Fibroblast of lung (primary cell): ENCODE data around the gene YES1.

Experiments used
- CTCF ChIP-seq, 2 donors: IDR thresholded peaks in 1 of 2; conservative IDR thresholded peaks in 1 of 2; 1 replicate in 1 of 2; 2 replicates in 1 of 2; pipeline ENCODE4 v1.5.1; 2011 to 2012; ENCODE audit warnings: low read length in 2 of 2, control low read depth in 1 of 2, inconsistent platforms in 1 of 2, low read depth in 1 of 2, mild to moderate bottlenecking in 1 of 2
- EZH2 ChIP-seq: IDR thresholded peaks from 2 replicates; pipeline ENCODE4 v1.5.1; 2012; ENCODE audit warnings: low read length, control low read depth, mild to moderate bottlenecking; ENCODE audit errors: missing control alignments

DNA sequence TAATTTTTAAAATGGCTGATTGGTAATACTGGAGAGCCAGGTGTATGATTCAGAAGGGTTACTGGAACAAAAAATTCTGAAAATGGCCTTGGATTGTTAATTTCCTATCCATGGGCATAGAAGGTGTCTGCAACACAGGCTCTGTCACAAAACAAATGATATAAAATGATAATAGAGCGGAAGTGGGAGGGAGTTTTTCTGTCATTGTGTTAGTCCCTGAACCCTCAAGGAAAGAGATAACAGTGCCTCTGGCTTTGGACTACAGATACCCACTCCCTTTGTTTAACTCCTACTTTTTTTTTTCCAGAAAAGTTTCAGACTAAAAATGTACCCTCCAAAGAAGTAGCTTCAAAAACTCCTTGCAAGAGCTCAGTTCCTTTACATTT, 28.0 kb upstream of the YES1 start:
- no peak for TF ChIP-seq CTCF (conservative IDR thresholded peaks at IDR 0.05 in 1 of 2, IDR thresholded peaks at IDR 0.05 in 1 of 2; ENCODE audit: low read depth in 1 of 2, low read length in 2 of 2)
- TF ChIP-seq EZH2, result no peak
